Aorta (tissue), 5 donors: Measurements from ENCODE around the gene BDP1. TPM values are rescaled to one million over a fixed set of nuclear protein-coding genes. Genes with fewer than 3 reads are reported as not detected.
A peak's percentile ranks its signal among the peaks of the same experiment; 100 is the strongest.
"Not testable (repeated sequence)": the region's sequence is repeated elsewhere in the genome, so short reads cannot be mapped to it uniquely, and the experiment has no call there.

Source experiments
- ATAC-seq: fragments of 200-7000 bp; cut with Tn5 transposase; one replicate; pipeline ENCODE4 v1.9.1; 2022; ENCODE audit warnings: moderate library complexity; ENCODE audit not compliant: low FRiP score
- DNase-seq, 2 donors: peaks; one replicate each; pipeline ENCODE4 v3.0.0-alpha.2; 2020
- H3K27ac ChIP-seq, 2 donors: one replicate each; pipeline ENCODE4 v1.5.1; 2013; ENCODE audit warnings: low read length in 2 of 2, mild to moderate bottlenecking in 2 of 2, moderate library complexity in 2 of 2, control low read depth in 1 of 2, inconsistent platforms in 1 of 2, low read depth in 1 of 2
- H3K27me3 ChIP-seq, 2 donors: one replicate each; pipeline ENCODE4 v1.6.1; 2013; ENCODE audit warnings: control low read depth in 1 of 2, low read length in 1 of 2, mild to moderate bottlenecking in 1 of 2, moderate library complexity in 1 of 2; ENCODE audit not compliant: insufficient read depth in 2 of 2, control insufficient read depth in 1 of 2
- H3K36me3 ChIP-seq, 2 donors: one replicate each; pipeline ENCODE4 v1.6.1; 2013; ENCODE audit warnings: control low read depth in 1 of 2, low read length in 1 of 2, mild to moderate bottlenecking in 1 of 2; ENCODE audit not compliant: insufficient read depth in 2 of 2, control insufficient read depth in 1 of 2
- H3K4me1 ChIP-seq, 2 donors: one replicate each; pipeline ENCODE4 v1.6.1; 2013; ENCODE audit warnings: low read length in 2 of 2, control low read depth in 1 of 2, mild to moderate bottlenecking in 1 of 2, moderate library complexity in 1 of 2; ENCODE audit not compliant: insufficient read depth in 2 of 2, control insufficient read depth in 1 of 2
- H3K4me3 ChIP-seq, 2 donors: one replicate each; pipeline ENCODE4 v1.5.1; 2013; ENCODE audit warnings: low read length in 2 of 2, control low read depth in 1 of 2, mild to moderate bottlenecking in 1 of 2
- H3K9me3 ChIP-seq: one replicate; pipeline ENCODE4 v1.6.1; 2013; ENCODE audit warnings: mild to moderate bottlenecking, low read length; ENCODE audit not compliant: control insufficient read depth
- WGBS, 2 donors: extraction: QIAGEN DNeasy Blood & Tissue Kit; methylation state at CpG; one replicate each; pipeline ENCODE4 v1.1.7; 2013; 5-methylcytosine and 5-hydroxymethylcytosine counted together
- intact Hi-C, 2 donors: fragments of 100-400 bp; cut with DNase I; formaldehyde crosslinking; loops; one replicate each; pipeline versions ENCODE4 v1.14.2 to v1.15.0; 2022
- polyA plus RNA-seq, 2 donors: library from polyadenylated mRNA; stranded (reverse); fragments of 200-250 nt; gene quantifications; one replicate each; pipeline ENCODE4 v1.2.3, GENCODE V29; 2013
- total RNA-seq, 2 donors: library from RNA; stranded (reverse); fragmentation: NEBNext Ultra II Directional; extraction: Animal tissue kit (Norgen Biotek cat#: 25700); gene quantifications; one replicate each; pipeline ENCODE4 v1.2.1, GENCODE V29; 2021
- donor health status: healthy with polysubstance abuse.
- donor health status: Bipolar disorder and iron deficiency.
- donor health status: DM: no; HTN: no; CAD: no.
- donor health status: DM: no; HTN: no; CAD: no.
- donor health status: DM: yes; HTN: yes; CAD: no.

BDP1 gene
- total and polyA plus RNA-seq, 4 donors, result 7.0 to 32.2 (median 20.2) TPM

DNA sequence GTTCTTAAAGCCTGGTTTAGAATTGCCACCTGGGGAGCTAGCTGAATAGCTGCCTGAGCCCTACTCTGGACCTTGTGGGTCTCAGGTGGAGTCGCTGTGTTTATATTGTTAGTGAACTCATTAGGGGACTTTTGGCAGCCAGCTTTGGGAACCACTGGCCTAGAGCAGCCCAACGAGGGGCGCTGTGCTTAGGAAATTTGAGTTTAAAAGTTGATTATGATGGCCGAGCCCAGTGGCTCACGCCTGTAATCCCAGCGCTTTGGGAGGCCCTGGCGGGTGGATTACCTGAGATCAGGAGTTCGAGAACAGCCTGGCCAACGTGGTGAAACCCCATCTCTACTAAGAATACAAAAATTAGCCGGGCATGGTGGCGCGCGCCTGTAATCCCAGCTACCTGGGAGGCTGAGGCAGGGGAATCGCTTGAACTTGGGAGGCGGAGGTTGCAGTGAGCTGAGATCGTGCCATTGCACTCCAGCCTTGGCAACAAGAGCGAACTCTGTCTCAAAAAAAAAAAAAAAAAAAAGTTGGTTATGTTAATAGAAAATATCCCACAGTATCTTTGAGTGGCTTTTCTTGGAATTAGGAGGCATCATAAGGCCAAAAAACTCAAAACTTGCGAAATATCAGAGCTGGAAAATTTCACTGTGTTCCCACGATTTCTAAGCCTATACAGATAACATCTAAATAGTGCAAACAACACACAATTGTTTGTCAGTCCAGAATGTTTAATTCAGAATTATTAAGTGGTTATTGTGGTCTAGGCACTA lies 132.5 kb downstream of the BDP1 start:
- no peaks in the 10 kb centered on the region for H3K27me3 ChIP-seq
- peak overlapping the region; percentile 64 to 83 for H3K4me3 ChIP-seq
- peaks cover 2 to 10% of the 10 kb centered on the region in 2 donors for H3K4me1 ChIP-seq
- DNase-seq, result no peak
- H3K36me3 ChIP-seq, result no peaks in the 10 kb centered on the region
- H3K9me3 ChIP-seq, result no peaks in the 10 kb centered on the region
- intact Hi-C loops, result no loop called here
- 50% methylated on average over 19 of the region's 19 CpGs for WGBS, 2 donors
- peak overlapping the region in 1 of 2 donors; percentile 90 for H3K27ac ChIP-seq
- peak; percentile 9 for ATAC-seq

- no peak for ATAC-seq
- Histone ChIP-seq H3K36me3 (no peaks in the 10 kb centered on the region), H3K27ac (no peak overlapping the region), H3K4me1 (peaks cover 0 to 6% of the 10 kb centered on the region in 2 donors), H3K9me3 (no peaks in the 10 kb centered on the region), H3K27me3 (no peaks in the 10 kb centered on the region), H3K4me3 (no peak overlapping the region)
- intact Hi-C loops, result no loop called here
- no peak for DNase-seq
- WGBS, 2 donors, result 59 to 86% methylated on average over 2 of the region's 2 CpGs
Measured at GRCh38 chr5:71588533-71588885, 133.1 kb downstream of the BDP1 start.

DNA sequence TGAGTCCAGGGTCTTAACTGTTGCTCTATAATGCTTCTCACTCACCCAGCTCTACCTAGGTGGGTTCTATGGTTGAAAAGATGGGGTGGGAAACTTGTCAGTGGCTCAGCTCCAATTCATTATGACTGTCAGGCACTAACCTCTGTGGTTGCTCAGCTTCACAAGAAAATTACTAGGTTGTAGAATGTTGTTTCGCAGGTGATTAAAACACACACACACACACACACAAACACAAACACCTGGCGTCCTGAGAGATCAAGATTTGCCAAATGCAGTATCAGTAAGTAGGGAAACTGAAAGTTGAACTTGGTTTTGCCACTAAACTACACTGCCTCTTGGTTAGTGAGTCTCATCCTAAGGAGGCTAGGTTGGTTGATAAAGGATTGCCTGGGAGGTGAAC lies 134.5 kb downstream of the BDP1 start:
- ATAC-seq, result no peak
- Histone ChIP-seq H3K36me3 (no peaks in the 10 kb centered on the region), H3K9me3 (no peaks in the 10 kb centered on the region), H3K4me1 (peaks cover 0 to 6% of the 10 kb centered on the region in 2 donors), H3K27me3 (no peaks in the 10 kb centered on the region), H3K4me3 (no peak overlapping the region), H3K27ac (no peak overlapping the region)
- WGBS, 2 donors, result 50 to 51% methylated on average over 2 of the region's 2 CpGs
- intact Hi-C loops, result no loop called here
- no peak for DNase-seq

- H3K36me3 ChIP-seq, result no peaks in the 10 kb centered on the region
- no peaks in the 10 kb centered on the region for H3K27me3 ChIP-seq
- ATAC-seq, result no peak
- peaks cover 0 to 6% of the 10 kb centered on the region in 2 donors for H3K4me1 ChIP-seq
- DNase-seq, result no peak
- intact Hi-C loops, result no loop called here
- H3K9me3 ChIP-seq, result no peaks in the 10 kb centered on the region
- H3K27ac ChIP-seq, result no peak overlapping the region
- H3K4me3 ChIP-seq, result no peak overlapping the region
Measured at GRCh38 chr5:71591100-71591499, 135.6 kb downstream of the BDP1 start.

DNA sequence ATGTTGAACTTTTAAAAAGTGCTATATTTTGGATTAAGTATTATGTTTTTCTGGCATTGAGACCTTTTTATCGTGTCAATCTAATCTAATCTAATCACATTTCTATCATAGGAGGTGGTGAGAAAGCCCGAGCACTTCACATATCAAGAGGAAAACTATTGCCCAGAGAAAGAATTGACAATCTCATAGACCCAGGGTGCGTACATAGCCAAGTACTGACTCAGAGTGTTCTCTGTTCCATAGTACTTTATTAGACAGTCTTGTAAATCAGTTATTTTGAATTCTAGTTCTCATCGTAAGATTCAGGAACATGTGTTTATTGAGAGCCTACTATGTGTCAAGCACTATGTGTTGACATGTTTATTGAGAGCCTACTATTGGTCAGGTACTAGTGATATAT lies 140.7 kb downstream of the BDP1 start:
- H3K27me3 ChIP-seq, result no peaks in the 10 kb centered on the region
- no peak overlapping the region for H3K4me3 ChIP-seq
- H3K27ac ChIP-seq, result no peak overlapping the region
- H3K36me3 ChIP-seq, result peaks cover 3 to 4% of the 10 kb centered on the region in 2 donors
- intact Hi-C loops, result no loop called here
- WGBS, 2 donors, result 40 to 45% methylated on average over 4 of the region's 4 CpGs
- no peak for DNase-seq
- ATAC-seq, result no peak
- no peaks in the 10 kb centered on the region for H3K9me3 ChIP-seq
- H3K4me1 ChIP-seq, result peaks cover 2 to 3% of the 10 kb centered on the region in 2 donors

DNA sequence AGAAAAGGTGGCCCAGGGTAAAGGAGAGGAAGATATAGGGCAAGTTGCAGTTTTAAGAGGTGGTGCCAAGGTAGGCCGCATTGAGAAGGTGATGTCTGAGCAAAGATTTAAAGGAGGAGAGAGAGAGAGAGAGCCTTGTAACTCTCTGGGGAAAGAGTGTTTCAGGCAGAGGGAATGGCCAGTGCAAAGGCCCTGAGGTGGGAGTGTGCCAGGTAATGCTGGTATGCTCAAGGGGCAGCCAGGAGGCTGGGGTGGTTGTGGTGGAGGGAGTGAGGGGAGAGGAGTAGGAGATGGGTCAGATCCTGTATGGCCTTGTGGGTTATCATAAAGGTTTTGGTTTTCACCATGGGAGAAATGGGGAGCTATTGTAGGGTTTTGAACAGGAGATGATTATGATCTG lies 141.6 kb downstream of the BDP1 start:
- H3K9me3 ChIP-seq, result no peaks in the 10 kb centered on the region
- H3K27me3 ChIP-seq, result no peaks in the 10 kb centered on the region
- peaks cover 3 to 4% of the 10 kb centered on the region in 2 donors for H3K36me3 ChIP-seq
- H3K4me1 ChIP-seq, result peaks cover 2 to 3% of the 10 kb centered on the region in 2 donors
- H3K27ac ChIP-seq, result no peak overlapping the region
- H3K4me3 ChIP-seq, result no peak overlapping the region
- ATAC-seq (no peak), DNase-seq (no peak)
- intact Hi-C loops, result no loop called here
- 95 to 100% methylated on average over 1 of the region's 1 CpG for WGBS, 2 donors

DNA sequence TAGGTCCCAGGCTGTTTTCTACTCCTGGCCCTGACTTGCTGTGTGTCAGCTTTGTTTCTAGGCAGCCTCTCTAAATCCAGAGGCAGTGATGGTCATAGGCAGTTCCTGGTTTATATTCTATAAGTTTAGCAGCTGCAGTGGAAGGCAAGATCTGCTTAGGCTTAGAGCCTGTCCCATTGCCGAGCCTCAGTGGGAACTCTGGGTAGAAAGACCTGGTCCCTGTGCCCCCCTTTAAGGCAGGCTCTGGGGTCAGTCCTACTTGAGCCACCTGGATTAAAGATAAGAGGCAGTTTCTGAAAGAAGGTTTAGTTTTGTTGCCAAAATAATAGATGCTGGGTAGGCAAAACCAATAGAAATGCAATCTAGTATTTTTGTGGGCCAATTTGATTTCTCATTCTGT lies 145.3 kb downstream of the BDP1 start:
- Histone ChIP-seq H3K27ac (peak overlapping the region in 1 of 2 donors; percentile 86), H3K9me3 (no peaks in the 10 kb centered on the region), H3K27me3 (no peaks in the 10 kb centered on the region), H3K36me3 (peaks cover 3 to 4% of the 10 kb centered on the region in 2 donors), H3K4me3 (no peak overlapping the region), H3K4me1 (peaks cover 2 to 3% of the 10 kb centered on the region in 2 donors)
- DNase-seq (no peak), ATAC-seq (peak; percentile 44)
- WGBS, 2 donors, result 93 to 97% methylated on average over 1 of the region's 1 CpG
- intact Hi-C loops, result no loop called here

- intact Hi-C loops, result no loop called here
- DNase-seq, result peak in 1 of 2 donors; percentile 66
- H3K36me3 ChIP-seq, result peaks cover 3 to 4% of the 10 kb centered on the region in 2 donors
- H3K27ac ChIP-seq, result peak overlapping the region in 1 of 2 donors; percentile 48
- peak; percentile 77 for ATAC-seq
- no peaks in the 10 kb centered on the region for H3K9me3 ChIP-seq
- H3K4me3 ChIP-seq, result no peak overlapping the region
- no peaks in the 10 kb centered on the region for H3K27me3 ChIP-seq
- peaks cover 2 to 3% of the 10 kb centered on the region in 2 donors for H3K4me1 ChIP-seq
- 26 to 28% methylated on average over 6 of the region's 6 CpGs for WGBS, 2 donors
Measured at GRCh38 chr5:71601222-71602026, 146.0 kb downstream of the BDP1 start.

DNA sequence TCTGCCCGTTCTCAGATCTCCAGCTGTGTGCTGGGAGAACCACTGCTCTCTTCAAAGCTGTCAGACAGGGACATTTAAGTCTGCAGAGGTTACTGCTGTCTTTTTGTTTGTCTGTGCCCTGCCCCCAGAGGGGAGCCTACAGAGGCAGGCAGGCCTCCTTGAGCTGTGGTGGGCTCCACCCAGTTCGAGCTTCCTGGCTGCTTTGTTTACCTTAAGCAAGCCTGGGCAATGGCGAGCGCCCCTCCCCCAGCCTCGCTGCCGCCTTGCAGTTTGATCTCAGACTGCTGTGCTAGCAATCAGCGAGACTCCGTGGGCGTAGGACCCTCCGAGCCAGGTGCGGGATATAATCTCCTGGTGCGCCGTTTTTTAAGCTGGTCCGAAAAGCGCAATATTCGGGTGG lies 154.5 kb downstream of the BDP1 start:
- not testable (repeated sequence) for H3K27me3 ChIP-seq

More for the DNA sequence above, 154.5 kb downstream of the BDP1 start:
- H3K27ac ChIP-seq, H3K36me3 ChIP-seq, H3K4me3 ChIP-seq, H3K9me3 ChIP-seq, DNase-seq, ATAC-seq, intact Hi-C loops, H3K4me1 ChIP-seq: not testable (repeated sequence)
- 98% methylated on average over 14 to 15 of the region's 16 CpGs for WGBS, 2 donors
